ENCODE measurements around the gene ACOT12.

ACOT12 gene

DNA sequence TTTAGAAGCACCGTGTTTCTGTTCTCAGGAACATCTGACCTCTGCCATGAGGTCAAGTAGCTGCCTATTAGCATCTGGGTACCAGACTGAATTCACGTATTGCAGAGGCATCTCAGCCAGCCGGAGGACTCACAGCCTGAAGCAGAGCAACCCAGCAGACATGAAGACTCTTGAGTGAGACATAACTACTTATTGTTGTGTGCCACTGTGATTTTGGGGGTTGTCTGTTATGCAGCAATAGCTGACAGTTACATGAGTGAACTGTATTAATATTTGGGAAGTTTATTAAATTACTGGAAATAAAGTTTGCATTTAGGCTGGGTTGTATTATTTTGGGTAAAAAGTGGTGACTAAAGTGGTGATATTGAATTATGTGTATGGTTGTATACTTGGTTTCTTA is 1.3 kb upstream of the ACOT12 start:
- H3K27me3 ChIP-seq = no peaks in the 10 kb centered on the region
- TF ChIP-seq, protein P1, sequence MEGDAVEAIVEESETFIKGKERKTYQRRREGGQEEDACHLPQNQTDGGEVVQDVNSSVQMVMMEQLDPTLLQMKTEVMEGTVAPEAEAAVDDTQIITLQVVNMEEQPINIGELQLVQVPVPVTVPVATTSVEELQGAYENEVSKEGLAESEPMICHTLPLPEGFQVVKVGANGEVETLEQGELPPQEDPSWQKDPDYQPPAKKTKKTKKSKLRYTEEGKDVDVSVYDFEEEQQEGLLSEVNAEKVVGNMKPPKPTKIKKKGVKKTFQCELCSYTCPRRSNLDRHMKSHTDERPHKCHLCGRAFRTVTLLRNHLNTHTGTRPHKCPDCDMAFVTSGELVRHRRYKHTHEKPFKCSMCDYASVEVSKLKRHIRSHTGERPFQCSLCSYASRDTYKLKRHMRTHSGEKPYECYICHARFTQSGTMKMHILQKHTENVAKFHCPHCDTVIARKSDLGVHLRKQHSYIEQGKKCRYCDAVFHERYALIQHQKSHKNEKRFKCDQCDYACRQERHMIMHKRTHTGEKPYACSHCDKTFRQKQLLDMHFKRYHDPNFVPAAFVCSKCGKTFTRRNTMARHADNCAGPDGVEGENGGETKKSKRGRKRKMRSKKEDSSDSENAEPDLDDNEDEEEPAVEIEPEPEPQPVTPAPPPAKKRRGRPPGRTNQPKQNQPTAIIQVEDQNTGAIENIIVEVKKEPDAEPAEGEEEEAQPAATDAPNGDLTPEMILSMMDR (IDR thresholded peaks at IDR 0.05; ENCODE audit: low read depth, low read length) = no peak

DNA sequence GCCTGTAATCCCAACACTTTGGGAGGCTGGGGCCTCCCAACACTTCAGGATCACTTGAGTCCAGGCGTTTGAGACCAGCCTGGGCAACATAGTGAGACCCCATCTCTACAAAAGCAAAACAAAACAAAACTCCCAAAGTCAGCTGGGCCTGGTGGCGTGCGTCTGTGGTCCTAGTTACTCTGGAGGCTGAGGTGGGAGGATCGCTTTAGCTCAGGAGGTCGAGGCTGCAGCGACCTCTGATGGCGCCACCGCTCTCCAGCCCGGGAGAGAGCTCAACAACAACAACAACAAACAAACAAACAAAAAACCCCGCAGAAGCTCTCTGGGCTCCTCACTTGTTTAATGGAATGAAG is 528 bp downstream of the ACOT12 start:
- Histone ChIP-seq H3K4me3 (ENCODE audit: low read depth, low read length) (peak overlapping the region; percentile 45), H3K9me3 (no peaks in the 10 kb centered on the region), H3K36me3 (no peaks in the 10 kb centered on the region), H3K27me3 (no peaks in the 10 kb centered on the region), H3K4me1 (no peaks in the 10 kb centered on the region)
- TF ChIP-seq, protein P1 (IDR thresholded peaks at IDR 0.05; ENCODE audit: low read depth, low read length) = no peak
- no peak for DNase-seq

More for the DNA sequence above, 1.3 kb upstream of the ACOT12 start:
- DNase-seq = no peak
- no peak overlapping the region for H3K4me3 ChIP-seq (ENCODE audit: low read depth, low read length)
- no peaks in the 10 kb centered on the region for H3K36me3 ChIP-seq
- H3K4me1 ChIP-seq = no peaks in the 10 kb centered on the region
- H3K9me3 ChIP-seq = no peaks in the 10 kb centered on the region

GRCh38 chr5:81389025-81389424 is 4.9 kb downstream of the ACOT12 start:
- DNase-seq = no peak
- Histone ChIP-seq H3K4me3 (ENCODE audit: low read depth, low read length) (no peak overlapping the region), H3K9me3 (no peaks in the 10 kb centered on the region), H3K36me3 (no peaks in the 10 kb centered on the region), H3K27me3 (no peaks in the 10 kb centered on the region), H3K4me1 (no peaks in the 10 kb centered on the region)
- TF ChIP-seq, protein P1 (IDR thresholded peaks at IDR 0.05; ENCODE audit: low read depth, low read length) = no peak

DNA sequence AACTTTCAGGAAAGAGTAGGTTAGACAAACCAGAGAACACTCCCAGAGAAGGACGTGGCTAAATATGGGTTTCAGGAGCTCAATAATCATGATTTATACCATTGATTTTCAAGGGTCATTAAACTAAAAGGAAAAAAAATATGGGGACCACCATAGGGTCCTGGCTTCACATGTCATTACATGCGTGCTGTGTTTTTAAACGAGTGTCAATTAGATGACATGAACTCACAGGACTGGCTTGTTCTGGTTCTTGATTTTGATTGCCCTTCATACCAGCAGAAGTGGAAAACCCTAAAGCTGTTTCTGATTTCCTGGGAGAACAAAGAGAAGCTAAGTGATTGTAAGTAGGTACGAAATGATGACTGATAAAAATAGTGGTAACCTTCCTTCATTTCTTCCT is 5.8 kb downstream of the ACOT12 start:
- no peaks in the 10 kb centered on the region for H3K36me3 ChIP-seq

DNA sequence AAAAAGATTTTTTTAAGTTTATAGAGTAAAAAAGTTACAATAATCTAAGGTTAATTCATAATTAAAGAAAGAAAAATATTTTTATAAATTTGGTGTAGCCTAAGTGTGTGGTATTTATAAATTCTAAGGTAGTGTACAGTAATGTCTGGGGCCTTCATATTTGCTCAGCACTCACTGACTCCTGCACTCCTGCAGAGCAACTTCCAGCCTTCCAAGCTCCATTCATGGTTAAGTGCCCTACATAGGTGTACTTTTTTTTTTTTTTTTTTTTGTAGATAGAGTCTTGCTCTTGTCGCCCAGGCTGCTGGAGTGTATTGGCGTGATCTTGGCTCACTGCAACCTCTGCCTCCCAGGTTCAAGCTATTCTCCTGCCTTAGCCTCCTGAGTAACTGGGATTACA is 10.1 kb downstream of the ACOT12 start:
- DNase-seq = no peak
- H3K27me3 ChIP-seq = no peaks in the 10 kb centered on the region
- no peaks in the 10 kb centered on the region for H3K36me3 ChIP-seq
- H3K4me3 ChIP-seq (ENCODE audit: low read depth, low read length) = no peak overlapping the region
- no peaks in the 10 kb centered on the region for H3K4me1 ChIP-seq
- TF ChIP-seq, protein P1 (IDR thresholded peaks at IDR 0.05; ENCODE audit: low read depth, low read length) = no peak
- no peaks in the 10 kb centered on the region for H3K9me3 ChIP-seq

More for the DNA sequence above, 5.8 kb downstream of the ACOT12 start:
- Histone ChIP-seq H3K9me3 (no peaks in the 10 kb centered on the region), H3K4me3 (ENCODE audit: low read depth, low read length) (no peak overlapping the region), H3K4me1 (no peaks in the 10 kb centered on the region), H3K27me3 (no peaks in the 10 kb centered on the region)
- TF ChIP-seq, protein P1 (IDR thresholded peaks at IDR 0.05; ENCODE audit: low read depth, low read length) = no peak
- DNase-seq = no peak

- Histone ChIP-seq H3K4me1 (no peaks in the 10 kb centered on the region), H3K4me3 (ENCODE audit: low read depth, low read length) (no peak overlapping the region), H3K9me3 (no peaks in the 10 kb centered on the region), H3K36me3 (no peaks in the 10 kb centered on the region), H3K27me3 (no peaks in the 10 kb centered on the region)
- TF ChIP-seq, protein P1 (IDR thresholded peaks at IDR 0.05; ENCODE audit: low read depth, low read length) = no peak
- DNase-seq = no peak
Measured at GRCh38 chr5:81371354-81371876, 22.5 kb downstream of the ACOT12 start.
